ENCODE measurements around the gene USP15. TPM values are rescaled to one million over a fixed set of nuclear protein-coding genes. Genes with fewer than 3 reads are reported as not detected.

USP15 gene
- total RNA-seq (42.4 and 49.1 TPM in 2 replicates), polyA plus RNA-seq (20.6 and 30.3 TPM in 2 replicates)

GRCh38 chr12:62259993-62260732 is at the start of gene USP15:
Gene USP15, plus strand, starts transcription at chr12:62260404. Its CDS starts 11 bp downstream, at chr12:62260415.
- no peaks in the 10 kb centered on the region for H3K9me2 ChIP-seq (replicated peaks; ENCODE audit: insufficient read depth)
- 1% methylated on average over 58 of the region's 61 CpGs for WGBS (ENCODE audit: low lambda C conversion rate, missing lambda C conversion rate)
- peak within 1 kb of the TSS; percentile 87 for H3K4me2 ChIP-seq
- H3K79me2 ChIP-seq = peaks cover 48% of the 10 kb centered on the region
- H3K9me3 ChIP-seq (ENCODE audit: low read depth) = no peaks in the 10 kb centered on the region
- peak within 1 kb of the TSS; percentile 94 for H3K27ac ChIP-seq
- H3K4me1 ChIP-seq (ENCODE audit: insufficient read depth) = peaks cover 15% of the 10 kb centered on the region
- peak; percentile 98 for DNase-seq (ENCODE audit: low spot score)
- H3K4me3 ChIP-seq = peak within 1 kb of the TSS; percentile 99
- H3K36me3 ChIP-seq (replicated peaks; ENCODE audit: insufficient read depth, low read depth) = no peaks in the 10 kb centered on the region
- no peaks in the 10 kb centered on the region for H3K27me3 ChIP-seq
- peak within 1 kb of the TSS; percentile 98 for H2AFZ ChIP-seq
- TF ChIP-seq CTCF (IDR thresholded peaks at IDR 0.05; ENCODE audit: poor library complexity) (peak; percentile 85), EZH2 (IDR thresholded peaks at IDR 0.05; ENCODE audit: borderline replicate concordance) (no peak)
- H4K20me1 ChIP-seq (ENCODE audit: insufficient read depth, poor library complexity, severe bottlenecking) = peaks cover 42% of the 10 kb centered on the region

- no peak overlapping the region for H3K27ac ChIP-seq
- WGBS (ENCODE audit: low lambda C conversion rate, missing lambda C conversion rate) = 37% methylated on average over 7 of the region's 7 CpGs
- H2AFZ ChIP-seq = no peak overlapping the region
These were observed 49.8 kb upstream of the USP15 start for GRCh38 chr12:62210422-62210821.

GRCh38 chr12:62211510-62211909 is 48.7 kb upstream of the USP15 start:
- no peak overlapping the region for H3K27ac ChIP-seq
- H3K36me3 ChIP-seq (replicated peaks; ENCODE audit: insufficient read depth, low read depth) = no peaks in the 10 kb centered on the region
- H3K9me3 ChIP-seq (ENCODE audit: low read depth) = no peaks in the 10 kb centered on the region
- H3K9me2 ChIP-seq (replicated peaks; ENCODE audit: insufficient read depth) = no peaks in the 10 kb centered on the region
- DNase-seq (ENCODE audit: low spot score) = no peak
- no peaks in the 10 kb centered on the region for H3K4me1 ChIP-seq (ENCODE audit: insufficient read depth)
- no peak overlapping the region for H3K4me2 ChIP-seq
- no peaks in the 10 kb centered on the region for H3K79me2 ChIP-seq
- H3K27me3 ChIP-seq = no peaks in the 10 kb centered on the region
- no peak overlapping the region for H3K4me3 ChIP-seq
- WGBS (ENCODE audit: low lambda C conversion rate, missing lambda C conversion rate) = 93% methylated on average over 4 of the region's 4 CpGs
- TF ChIP-seq EZH2 (IDR thresholded peaks at IDR 0.05; ENCODE audit: borderline replicate concordance) (no peak), EZH2phosphoT487 (IDR thresholded peaks at IDR 0.05; ENCODE audit: low read depth, severe bottlenecking, unreplicated experiment) (no peak), CTCF (IDR thresholded peaks at IDR 0.05; ENCODE audit: poor library complexity) (no peak)
- no peak overlapping the region for H2AFZ ChIP-seq
- no peaks in the 10 kb centered on the region for H4K20me1 ChIP-seq (ENCODE audit: insufficient read depth, poor library complexity, severe bottlenecking)

More at GRCh38 chr12:62210422-62210821, 49.8 kb upstream of the USP15 start:
- H3K36me3 ChIP-seq (replicated peaks; ENCODE audit: insufficient read depth, low read depth) = no peaks in the 10 kb centered on the region
- H3K27me3 ChIP-seq = no peaks in the 10 kb centered on the region
- DNase-seq (ENCODE audit: low spot score) = peak; percentile 55
- TF ChIP-seq EZH2 (IDR thresholded peaks at IDR 0.05; ENCODE audit: borderline replicate concordance) = no peak
- TF ChIP-seq EZH2phosphoT487 (IDR thresholded peaks at IDR 0.05; ENCODE audit: low read depth, severe bottlenecking, unreplicated experiment) = no peak
- peak; percentile 71 for TF ChIP-seq CTCF (IDR thresholded peaks at IDR 0.05; ENCODE audit: poor library complexity)
- no peak overlapping the region for H3K4me3 ChIP-seq
- H3K79me2 ChIP-seq = no peaks in the 10 kb centered on the region
- H3K4me2 ChIP-seq = no peak overlapping the region
- no peaks in the 10 kb centered on the region for H4K20me1 ChIP-seq (ENCODE audit: insufficient read depth, poor library complexity, severe bottlenecking)
- no peaks in the 10 kb centered on the region for H3K4me1 ChIP-seq (ENCODE audit: insufficient read depth)
- no peaks in the 10 kb centered on the region for H3K9me3 ChIP-seq (ENCODE audit: low read depth)
- H3K9me2 ChIP-seq (replicated peaks; ENCODE audit: insufficient read depth) = no peaks in the 10 kb centered on the region
